Kidney capillary endothelial cell (primary cell): Measurements from ENCODE around the gene TMEM134.

ENCODE experiments used
- DNase-seq: peaks from one replicate; pipeline ENCODE4 v3.0.0-alpha.2; 2018; ENCODE audit warnings: low spot score

Gene TMEM134

GRCh38 chr11:67500831-67501715, 32.0 kb upstream of the TMEM134 start:
- DNase-seq: no peak

DNA sequence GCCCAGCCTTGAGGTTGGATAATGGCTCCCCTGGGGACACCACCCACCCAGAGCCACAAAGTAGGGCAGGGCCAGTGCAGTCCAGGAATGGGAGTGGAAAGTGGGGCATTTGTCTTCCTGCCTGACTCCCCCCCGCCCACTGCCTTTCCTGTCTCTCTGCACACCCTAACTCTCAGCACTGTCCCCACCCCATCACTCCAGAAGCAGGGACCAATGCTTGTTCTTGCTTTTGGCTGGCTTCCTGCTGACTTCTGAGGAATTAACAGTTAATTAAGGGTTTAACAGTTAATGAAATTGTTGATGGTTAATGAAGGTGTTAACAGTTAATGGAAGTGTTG, 31.4 kb upstream of the TMEM134 start:
- no peak for DNase-seq

- DNase-seq: no peak
Observed at GRCh38 chr11:67499808-67500483, 30.9 kb upstream of the TMEM134 start.

GRCh38 chr11:67498544-67498972, 29.5 kb upstream of the TMEM134 start:
- peak; percentile 67 for DNase-seq

- no peak for DNase-seq
Observed at GRCh38 chr11:67497656-67498291, 28.7 kb upstream of the TMEM134 start.

GRCh38 chr11:67496113-67496512, 27.1 kb upstream of the TMEM134 start:
- no peak for DNase-seq

GRCh38 chr11:67495234-67496005, 26.4 kb upstream of the TMEM134 start:
- no peak for DNase-seq

GRCh38 chr11:67494371-67495233, 25.6 kb upstream of the TMEM134 start:
- no peak for DNase-seq

DNA sequence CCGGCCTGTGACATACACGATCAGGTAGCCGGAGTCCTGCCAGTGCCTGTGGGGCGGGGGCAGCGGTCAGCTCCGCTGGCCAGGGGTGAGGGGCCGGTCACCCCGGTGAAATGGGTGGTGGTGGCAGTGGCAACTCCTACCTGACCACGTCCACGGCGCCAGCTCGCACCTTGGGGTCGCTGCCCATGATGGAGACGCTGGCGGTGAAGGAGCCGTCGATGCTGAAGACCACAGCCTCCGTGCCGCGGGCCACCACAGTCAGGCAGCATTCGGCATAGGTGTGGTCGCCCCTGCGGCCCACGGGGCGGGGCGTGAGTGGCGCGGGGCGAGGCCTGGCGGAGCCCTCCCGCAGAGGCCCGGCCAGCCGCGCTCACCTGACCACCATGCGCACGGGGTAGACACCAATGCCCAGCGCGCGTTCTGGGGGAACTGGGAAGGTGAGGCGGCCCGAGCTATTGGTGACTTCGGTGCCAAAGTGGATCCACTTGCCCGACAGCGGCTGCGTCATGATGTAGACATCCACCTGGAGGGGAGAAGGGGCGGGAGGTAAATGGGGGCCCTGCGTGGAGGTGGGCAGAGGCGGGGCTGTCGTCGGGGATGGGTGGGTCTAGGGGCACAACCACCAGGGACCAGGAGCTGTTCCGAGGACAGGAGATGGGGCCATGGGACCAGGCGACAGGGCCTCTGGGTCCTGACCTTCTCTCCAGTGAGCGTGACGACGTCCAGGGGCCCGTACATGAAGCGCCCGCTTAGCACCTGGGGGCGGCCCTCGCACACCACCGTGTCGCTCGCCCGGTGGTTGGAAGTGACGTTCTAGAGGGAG, 24.7 kb upstream of the TMEM134 start:
- no peak for DNase-seq

- no peak for DNase-seq
Observed at GRCh38 chr11:67492801-67493547, 23.9 kb upstream of the TMEM134 start.

- no peak for DNase-seq
Observed at GRCh38 chr11:67492069-67492727, 23.1 kb upstream of the TMEM134 start.

GRCh38 chr11:67491276-67492068, 22.4 kb upstream of the TMEM134 start:
- no peak for DNase-seq

- no peak for DNase-seq
Observed at GRCh38 chr11:67490727-67491065, 21.6 kb upstream of the TMEM134 start.

DNA sequence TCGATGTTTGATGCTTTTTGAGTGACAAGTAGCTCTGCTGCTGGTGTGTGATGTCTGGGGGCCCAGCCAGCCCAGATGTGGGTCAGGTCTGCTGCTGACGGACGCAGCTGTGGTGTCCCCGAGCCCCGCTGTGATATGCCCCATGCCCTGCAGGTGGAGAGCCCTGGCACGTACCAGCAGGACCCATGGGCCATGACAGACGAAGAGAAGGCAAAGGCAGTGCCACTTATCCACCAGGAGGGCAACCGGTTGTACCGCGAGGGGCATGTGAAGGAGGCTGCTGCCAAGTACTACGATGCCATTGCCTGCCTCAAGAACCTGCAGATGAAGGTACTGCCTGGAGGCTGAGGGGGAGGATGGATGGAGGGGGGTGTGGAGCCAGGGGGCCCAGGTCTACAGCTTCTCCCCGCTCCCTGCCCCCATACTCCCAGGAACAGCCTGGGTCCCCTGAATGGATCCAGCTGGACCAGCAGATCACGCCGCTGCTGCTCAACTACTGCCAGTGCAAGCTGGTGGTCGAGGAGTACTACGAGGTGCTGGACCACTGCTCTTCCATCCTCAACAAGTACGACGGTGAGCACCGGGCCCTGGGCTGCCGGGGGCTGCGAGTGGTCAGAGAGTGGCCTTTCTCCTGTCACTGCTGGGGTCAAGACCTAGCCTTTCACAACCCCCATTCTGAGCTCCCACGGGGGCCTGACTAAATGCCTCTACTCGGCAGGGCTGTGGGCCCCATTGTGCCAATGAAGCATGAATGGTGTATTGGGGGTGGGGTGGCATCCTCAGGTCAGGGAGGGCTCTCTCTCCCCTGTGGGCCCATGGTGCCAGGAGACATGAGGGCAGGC, 21.1 kb upstream of the TMEM134 start:
- DNase-seq: no peak

- no peak for DNase-seq
Observed at GRCh38 chr11:67489203-67489884, 20.3 kb upstream of the TMEM134 start.

- no peak for DNase-seq
Observed at GRCh38 chr11:67486481-67487195, 17.6 kb upstream of the TMEM134 start.
